Measurements from ENCODE around the gene MIPOL1. TPM values are rescaled to one million over a fixed set of nuclear protein-coding genes. Genes with fewer than 3 reads are reported as not detected.

Gene MIPOL1
- total RNA-seq, 2 donors from 2014 or later, result 0.46 to 0.50 TPM

DNA sequence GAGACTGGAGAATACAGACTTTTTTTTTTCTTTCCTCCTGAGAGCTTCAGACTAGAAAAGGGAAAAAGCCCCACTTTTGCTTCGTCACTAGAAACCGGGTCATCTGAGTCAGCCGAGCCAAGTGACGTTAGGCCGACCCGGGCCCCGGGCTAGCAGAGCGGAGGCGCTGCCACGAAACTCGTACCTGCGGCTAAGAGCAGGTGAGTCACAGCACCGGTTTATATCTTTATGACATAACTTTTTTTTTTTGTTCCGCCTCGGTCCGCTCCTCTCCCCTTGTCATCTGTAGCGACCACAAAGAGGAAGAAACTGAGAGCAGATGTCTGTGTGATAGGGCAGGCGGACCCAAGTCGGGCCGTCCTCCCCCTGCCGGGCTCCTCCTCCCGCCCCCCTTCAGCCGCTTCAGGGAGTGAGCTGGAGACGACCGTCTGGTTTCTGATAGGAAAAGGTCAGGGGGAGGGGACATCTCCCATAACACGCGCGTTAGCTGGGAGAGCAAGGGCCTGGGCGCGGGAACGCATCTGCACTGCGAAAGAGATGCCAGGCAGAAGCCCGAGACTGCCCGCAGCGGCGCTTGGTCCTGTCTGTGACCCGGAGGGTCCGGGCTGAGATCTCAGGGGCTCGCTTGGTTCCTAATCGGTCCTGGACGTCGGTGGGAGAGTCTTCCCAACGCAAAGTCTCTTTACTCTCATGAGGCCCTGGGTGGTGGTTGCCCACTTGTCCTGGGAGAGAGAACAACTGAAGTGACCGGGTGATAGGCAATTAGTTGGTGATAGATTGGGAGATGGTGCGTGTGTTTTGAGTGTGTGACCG lies 398.3 kb downstream of the MIPOL1 start:
- DNase-seq (peak; percentile 83 to 86), ATAC-seq (replicated peaks in 1 of 2) (peak; percentile 92 to 95)
- H3K27me3 Mint-ChIP-seq (ENCODE audit: low read depth), result peaks cover 67% of the 10 kb centered on the region
- peaks cover 2% of the 10 kb centered on the region in 2 donors for H3K9me3 Mint-ChIP-seq
- peak overlapping the region; percentile 91 for H3K27ac Mint-ChIP-seq
- peaks cover 17 to 22% of the 10 kb centered on the region in 2 donors for H3K36me3 Mint-ChIP-seq (ENCODE audit: insufficient read depth in 2 of 2)
- peaks cover 23% of the 10 kb centered on the region for H3K4me1 Mint-ChIP-seq (ENCODE audit: low read depth)
- peak overlapping the region; percentile 85 to 89 for H3K4me3 Mint-ChIP-seq

DNA sequence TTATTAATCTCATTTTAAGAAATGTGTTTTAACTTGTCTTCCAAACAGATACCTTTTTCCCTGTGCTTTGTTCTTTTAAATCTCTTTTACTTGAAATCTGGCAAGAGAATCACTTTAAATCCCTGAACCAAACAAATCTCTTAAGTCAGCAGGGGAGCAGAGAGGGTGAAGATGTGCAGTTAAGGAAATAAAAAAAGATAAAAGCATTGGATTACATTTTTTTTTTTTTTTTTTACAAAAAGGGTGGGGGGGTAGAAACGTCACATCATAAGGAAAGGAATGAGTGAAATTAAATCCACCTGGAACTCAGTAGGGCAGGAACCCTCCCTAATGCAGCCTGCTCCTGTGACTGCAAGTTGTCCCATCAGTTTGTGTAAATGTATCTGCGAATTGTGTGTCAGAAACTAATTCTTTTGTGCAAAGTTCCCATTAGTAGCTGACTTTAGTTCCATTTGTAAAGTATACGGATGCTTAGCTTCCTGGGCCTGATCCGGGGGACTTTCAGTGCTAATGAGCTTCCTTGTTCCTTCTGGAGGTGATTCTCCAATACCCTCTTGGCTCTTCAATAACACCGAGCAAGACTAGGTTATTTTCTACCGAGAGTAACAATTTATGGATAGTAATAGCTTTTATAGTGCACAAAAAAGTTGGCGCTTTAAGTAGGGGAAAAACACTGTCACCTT lies 399.2 kb downstream of the MIPOL1 start:
- DNase-seq (no peak), ATAC-seq (replicated peaks in 1 of 2) (no peak)
- Mint-ChIP-seq H3K4me1 (ENCODE audit: low read depth) (peaks cover 23% of the 10 kb centered on the region), H3K27ac (no peak overlapping the region), H3K4me3 (no peak overlapping the region), H3K9me3 (peaks cover 0 to 2% of the 10 kb centered on the region in 2 donors), H3K27me3 (ENCODE audit: low read depth) (peaks cover 70% of the 10 kb centered on the region), H3K36me3 (ENCODE audit: insufficient read depth in 2 of 2) (peaks cover 12 to 18% of the 10 kb centered on the region in 2 donors)

DNA sequence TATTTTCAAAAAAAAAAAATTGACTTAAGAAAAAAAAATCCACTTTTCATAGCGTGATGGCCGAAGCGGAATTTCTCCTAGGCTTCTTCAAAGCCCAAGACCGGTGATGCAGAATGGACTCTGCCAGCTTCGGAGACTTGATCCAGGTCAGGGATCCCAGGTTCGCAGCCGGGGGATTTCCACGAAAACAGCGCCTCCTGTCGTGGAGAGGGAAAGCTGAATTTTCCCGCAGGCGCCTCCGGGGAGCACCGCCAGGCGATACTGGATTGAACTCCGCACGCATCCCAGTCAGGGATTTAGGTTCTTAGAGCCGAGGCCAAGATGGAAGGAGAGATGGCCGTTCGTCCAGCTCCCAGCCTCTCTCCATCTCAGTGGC lies 399.8 kb downstream of the MIPOL1 start:
- Mint-ChIP-seq H3K4me3 (no peak overlapping the region), H3K36me3 (ENCODE audit: insufficient read depth in 2 of 2) (peaks cover 12 to 15% of the 10 kb centered on the region in 2 donors), H3K27me3 (ENCODE audit: low read depth) (peaks cover 70% of the 10 kb centered on the region), H3K9me3 (peaks cover 0 to 2% of the 10 kb centered on the region in 2 donors), H3K4me1 (ENCODE audit: low read depth) (peaks cover 23% of the 10 kb centered on the region), H3K27ac (no peak overlapping the region)
- ATAC-seq (replicated peaks in 1 of 2) (no peak), DNase-seq (no peak)

DNA sequence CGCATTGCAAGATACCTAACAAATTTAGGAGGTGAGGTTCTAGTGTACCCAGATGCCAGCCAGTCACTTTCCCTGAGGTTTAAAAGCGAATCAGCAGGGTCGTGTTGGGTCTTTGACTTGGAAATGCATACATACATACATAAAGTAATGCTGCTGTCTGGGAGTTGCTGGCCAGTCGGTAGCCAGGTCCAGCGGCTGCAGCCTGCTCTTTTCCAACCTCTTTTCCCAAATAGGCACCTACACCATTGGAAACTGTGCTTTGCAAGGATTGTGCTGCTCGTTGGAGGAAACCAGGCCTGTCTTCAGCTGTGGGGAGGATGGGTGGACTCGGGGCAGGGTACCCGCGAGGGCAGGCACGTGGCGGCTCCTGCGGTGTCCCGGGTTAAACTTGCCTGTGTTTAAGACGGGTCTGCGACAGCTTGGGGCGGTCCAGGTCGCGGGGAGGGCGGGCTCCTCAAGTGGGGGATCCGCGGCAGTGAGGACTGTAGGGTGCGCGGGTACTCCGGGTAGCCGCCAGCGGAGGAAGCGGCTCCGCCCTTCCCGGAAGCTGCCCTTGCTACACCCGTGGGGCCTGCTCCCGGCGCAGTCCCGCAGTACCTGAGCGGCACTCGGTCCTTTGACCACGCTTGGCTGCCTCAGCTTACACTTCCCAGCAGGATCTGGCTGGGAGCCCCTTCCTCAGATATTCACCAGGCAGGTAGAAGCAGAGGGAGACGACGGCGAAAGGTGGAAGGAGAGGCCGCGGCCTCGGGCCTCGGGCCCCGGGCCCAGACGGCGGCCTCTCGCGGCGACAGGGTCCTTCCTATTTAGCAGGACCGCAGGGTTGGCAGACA lies 400.4 kb downstream of the MIPOL1 start:
- Mint-ChIP-seq H3K4me3 (peak overlapping the region; percentile 20 to 47), H3K36me3 (ENCODE audit: insufficient read depth in 2 of 2) (peaks cover 15 to 16% of the 10 kb centered on the region in 2 donors), H3K27ac (no peak overlapping the region), H3K9me3 (peaks cover 2 to 3% of the 10 kb centered on the region in 2 donors), H3K4me1 (ENCODE audit: low read depth) (peaks cover 23% of the 10 kb centered on the region), H3K27me3 (ENCODE audit: low read depth) (peaks cover 70% of the 10 kb centered on the region)
- ATAC-seq (replicated peaks in 1 of 2) (no peak), DNase-seq (no peak)

DNA sequence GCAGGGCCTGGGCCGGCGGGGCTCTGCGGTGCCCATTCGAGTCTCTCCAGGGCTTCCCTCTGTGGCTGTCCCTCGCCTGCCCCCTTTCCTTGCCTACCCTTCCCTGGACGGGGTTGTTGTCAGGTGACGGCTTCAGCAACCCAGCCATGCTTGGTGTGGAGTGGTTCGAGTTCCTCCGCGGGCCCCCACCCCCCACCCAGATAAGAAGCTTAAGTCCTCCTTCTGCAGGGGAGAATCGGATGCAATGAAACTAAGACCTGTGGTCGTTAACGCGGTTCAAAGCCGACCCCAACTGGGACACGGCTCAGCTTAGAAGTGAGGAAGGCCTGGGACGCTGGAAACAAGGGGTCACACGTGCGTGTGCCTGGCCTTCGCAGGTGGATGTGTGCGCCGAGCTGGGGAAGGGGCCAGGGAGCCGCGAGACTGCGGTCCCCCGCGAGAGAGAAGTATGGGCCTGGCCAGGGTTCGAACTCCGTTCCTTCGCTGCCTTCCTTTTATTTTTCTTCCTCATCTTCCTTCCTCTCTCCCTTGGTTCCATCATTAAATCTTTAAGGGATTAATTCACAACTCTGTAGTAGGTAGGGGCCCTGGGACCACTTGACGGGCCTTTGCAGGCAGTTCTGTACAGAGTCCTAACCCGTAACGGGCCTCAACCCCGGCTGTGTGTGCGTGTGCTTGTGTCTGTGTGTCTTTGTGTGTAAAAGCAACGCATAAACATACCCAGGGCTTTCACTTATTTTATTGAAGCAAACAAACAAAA lies 401.2 kb downstream of the MIPOL1 start:
- H3K4me1 Mint-ChIP-seq (ENCODE audit: low read depth), result peaks cover 23% of the 10 kb centered on the region
- DNase-seq (no peak), ATAC-seq (replicated peaks in 1 of 2) (no peak)
- peaks cover 2 to 3% of the 10 kb centered on the region in 2 donors for H3K9me3 Mint-ChIP-seq
- peak overlapping the region; percentile 20 to 63 for H3K4me3 Mint-ChIP-seq
- no peak overlapping the region for H3K27ac Mint-ChIP-seq
- H3K36me3 Mint-ChIP-seq (ENCODE audit: insufficient read depth in 2 of 2), result peaks cover 13 to 17% of the 10 kb centered on the region in 2 donors
- H3K27me3 Mint-ChIP-seq (ENCODE audit: low read depth), result peaks cover 70% of the 10 kb centered on the region

DNA sequence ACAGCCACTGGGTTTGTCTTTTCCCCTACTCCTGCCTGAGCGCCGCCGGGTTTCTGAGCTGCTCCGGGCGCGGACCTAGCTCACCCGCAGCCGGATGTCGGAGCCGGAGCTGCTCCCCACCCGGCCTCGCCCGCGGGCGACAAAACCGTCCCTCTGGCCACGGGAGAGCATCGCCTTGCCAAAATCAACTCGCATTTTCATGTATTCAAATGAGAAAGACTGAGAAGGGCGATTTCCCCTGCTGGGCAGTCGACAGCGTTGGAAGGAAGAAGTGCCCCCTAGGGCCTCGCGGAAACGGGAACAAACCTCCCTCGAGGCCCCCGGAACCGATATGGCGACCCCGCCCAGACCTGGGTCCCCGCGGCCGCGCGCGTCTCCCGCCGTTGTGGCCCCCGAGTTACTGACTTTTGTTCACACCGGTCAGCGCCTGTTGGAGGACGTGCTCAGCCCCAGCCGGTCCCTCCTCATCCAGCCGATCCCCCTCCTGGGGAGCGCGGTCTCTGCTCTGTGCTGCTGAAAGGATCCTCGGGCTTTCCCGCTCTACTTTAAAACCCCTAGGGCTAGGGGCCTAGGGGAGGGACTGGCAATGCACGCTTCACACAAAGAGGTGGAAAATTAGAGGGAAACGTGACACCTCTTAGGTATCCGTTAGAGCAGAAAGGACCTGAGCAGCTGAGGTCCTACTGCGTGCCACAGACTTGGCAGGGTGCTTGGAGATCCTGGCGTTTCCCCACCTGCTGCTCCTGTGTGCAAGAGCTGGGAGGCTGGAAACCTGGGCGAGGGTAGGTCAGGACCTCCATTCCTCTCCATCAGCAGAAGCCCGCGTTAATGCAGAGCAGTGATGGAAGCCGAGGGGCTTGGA lies 402.0 kb downstream of the MIPOL1 start:
- H3K4me1 Mint-ChIP-seq (ENCODE audit: low read depth), result peaks cover 15% of the 10 kb centered on the region
- DNase-seq (no peak), ATAC-seq (replicated peaks in 1 of 2) (no peak)
- H3K9me3 Mint-ChIP-seq, result peaks cover 2 to 3% of the 10 kb centered on the region in 2 donors
- H3K4me3 Mint-ChIP-seq, result peak overlapping the region; percentile 27 to 63
- H3K27ac Mint-ChIP-seq, result no peak overlapping the region
- H3K27me3 Mint-ChIP-seq (ENCODE audit: low read depth), result peaks cover 69% of the 10 kb centered on the region
- H3K36me3 Mint-ChIP-seq (ENCODE audit: insufficient read depth in 2 of 2), result peaks cover 9 to 13% of the 10 kb centered on the region in 2 donors

DNA sequence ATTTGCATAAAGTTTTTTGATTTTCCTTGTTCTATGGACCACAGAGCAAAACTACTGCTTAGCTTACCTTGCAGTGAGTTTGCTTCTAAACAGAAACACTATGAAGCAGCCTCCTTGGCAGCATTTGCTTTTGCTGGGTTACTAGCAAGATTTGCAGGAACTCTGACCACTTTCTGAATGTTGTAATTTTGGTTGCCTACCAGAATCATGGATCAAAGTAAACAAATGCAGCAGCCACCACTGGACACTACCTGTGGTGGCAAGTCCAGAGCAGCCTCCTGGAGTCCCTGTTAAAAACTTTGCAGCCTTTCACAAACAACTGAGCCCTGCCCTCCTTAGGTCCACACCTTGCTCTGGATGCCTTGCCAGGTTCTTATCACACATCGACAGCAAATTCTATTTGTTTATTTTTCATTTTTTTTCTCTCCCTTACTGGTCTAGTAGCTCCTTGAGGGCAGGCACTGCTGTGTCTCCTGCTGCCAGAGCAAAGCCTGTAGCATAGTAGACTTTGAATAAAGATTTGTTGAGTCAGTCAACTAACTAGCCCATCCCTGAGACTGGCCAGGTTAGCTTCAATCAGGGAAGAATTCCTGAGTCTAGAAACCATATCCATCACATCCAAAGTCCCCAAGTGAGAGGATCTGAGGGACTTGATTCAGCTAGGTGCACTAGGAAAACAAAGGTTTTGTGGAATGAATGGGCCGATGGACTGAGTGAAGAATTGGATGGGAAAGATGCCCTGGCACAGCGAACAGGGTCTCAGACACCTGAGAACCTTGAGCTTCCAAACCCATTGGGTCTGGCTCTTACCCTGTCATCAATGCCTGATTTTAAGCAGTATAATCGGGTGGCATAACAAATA lies 403.4 kb downstream of the MIPOL1 start:
- Mint-ChIP-seq H3K27me3 (ENCODE audit: low read depth) (peaks cover 67% of the 10 kb centered on the region), H3K27ac (no peak overlapping the region), H3K9me3 (peaks cover 2 to 3% of the 10 kb centered on the region in 2 donors), H3K36me3 (ENCODE audit: insufficient read depth in 2 of 2) (peaks cover 6 to 11% of the 10 kb centered on the region in 2 donors), H3K4me1 (ENCODE audit: low read depth) (peaks cover 6% of the 10 kb centered on the region), H3K4me3 (no peak overlapping the region)
- DNase-seq (no peak), ATAC-seq (replicated peaks in 1 of 2) (no peak)

DNA sequence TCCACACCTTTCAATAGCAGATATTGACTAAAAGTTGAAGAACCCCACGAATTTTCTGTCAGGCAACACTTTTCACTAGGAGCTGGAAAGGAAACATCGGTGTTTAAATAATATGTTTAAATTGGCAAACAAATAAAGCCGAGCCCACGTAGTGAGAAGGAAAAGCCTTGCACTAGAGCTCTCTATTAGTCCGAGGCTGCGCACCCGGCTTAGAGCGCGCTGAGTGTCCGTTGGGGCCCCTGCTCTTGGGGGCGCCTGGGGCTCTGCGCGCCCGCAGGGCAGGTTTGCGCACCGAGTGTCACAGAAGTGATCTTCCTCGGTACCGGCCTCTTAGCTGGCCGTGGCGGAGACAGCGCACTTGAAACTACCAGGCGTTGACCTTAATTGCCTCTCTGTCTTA lies 404.1 kb downstream of the MIPOL1 start:
- peaks cover 65% of the 10 kb centered on the region for H3K27me3 Mint-ChIP-seq (ENCODE audit: low read depth)
- ATAC-seq (replicated peaks in 1 of 2) (no peak), DNase-seq (no peak)
- no peak overlapping the region for H3K4me3 Mint-ChIP-seq
- no peak overlapping the region for H3K27ac Mint-ChIP-seq
- H3K9me3 Mint-ChIP-seq, result peaks cover 3 to 5% of the 10 kb centered on the region in 2 donors
- peaks cover 6 to 9% of the 10 kb centered on the region in 2 donors for H3K36me3 Mint-ChIP-seq (ENCODE audit: insufficient read depth in 2 of 2)
- no peaks in the 10 kb centered on the region for H3K4me1 Mint-ChIP-seq (ENCODE audit: low read depth)

Other genes starting within 250 kb of the MIPOL1 start
- gene SLC25A21, start 25.3 kb upstream of the MIPOL1 start, total RNA-seq, result not detected

All from activated T-cell treated with anti-CD3 and anti-CD28 coated beads, Interleukin-2, amount 50 U/mL, for 72 hours (primary cell).